K562 (cell line): Measurements from ENCODE around the gene BTRC.

ENCODE experiments used
- ESRRA ChIP-seq: fragments of 450-650 bp; IDR thresholded peaks from 2 replicates; pipeline ENCODE4 v1.6.1; 2014; ENCODE audit warnings: low read depth, mild to moderate bottlenecking, moderate library complexity, borderline replicate concordance
- EWSR1 ChIP-seq: fragments of 450-650 bp; IDR thresholded peaks from 2 replicates; pipeline ENCODE4 v1.6.1; 2018; ENCODE audit warnings: borderline replicate concordance, mild to moderate bottlenecking, low read depth, moderate library complexity; ENCODE audit not compliant: partially characterized antibody
- FOXK1 ChIP-seq: sonication (generic); formaldehyde crosslinking; IDR thresholded peaks from 2 replicates; pipeline ENCODE4 v1.8.0; 2022; ENCODE audit warnings: missing genetic modification reagents, mild to moderate bottlenecking, borderline replicate concordance
- KDM1A ChIP-seq, 2 experiments: fragments of 450-650 bp; IDR thresholded peaks; 2 replicates each; pipeline ENCODE4 v1.6.1; 2016; ENCODE audit warnings: mild to moderate bottlenecking in 2 of 2
- MEF2A ChIP-seq: IDR thresholded peaks from 2 replicates; pipeline ENCODE4 v1.6.1; 2011; ENCODE audit warnings: low read depth, mild to moderate bottlenecking, low read length, moderate library complexity; ENCODE audit not compliant: control insufficient read depth
- PHF21A ChIP-seq: fragments of 450-650 bp; IDR thresholded peaks from 2 replicates; pipeline ENCODE4 v1.6.1; 2017; ENCODE audit warnings: low read depth, borderline replicate concordance
- RBM39 ChIP-seq: fragments of 200-400 bp; formaldehyde crosslinking; optimal IDR thresholded peaks from 2 replicates; pipeline ENCODE3; 2018; ENCODE audit warnings: low read depth, low read length
- ZBED1 ChIP-seq: IDR thresholded peaks from 2 replicates; pipeline ENCODE4 v1.6.1; 2014
- TF ChIP-seq, protein P1 (sequence below), 3 experiments: IDR thresholded peaks in 2 of 3; conservative IDR thresholded peaks in 1 of 3; 2 replicates each; pipeline ENCODE4 v1.5.1; 2011 to 2012; ENCODE audit warnings: low read length in 3 of 3, mild to moderate bottlenecking in 3 of 3, control low read depth in 2 of 3, improper control_type of control experiment in 1 of 3, inconsistent platforms in 1 of 3, low read depth in 1 of 3, mixed read lengths in 1 of 3, moderate library complexity in 1 of 3; ENCODE audit not compliant: insufficient read depth in 2 of 3
- TF ChIP-seq, protein P2 (sequence below): sonication (generic); formaldehyde crosslinking; IDR thresholded peaks from 2 replicates; pipeline ENCODE4 v1.8.0; 2023; ENCODE audit warnings: mild to moderate bottlenecking, missing genetic modification reagents
- TF ChIP-seq, protein P3 (sequence below), 2 experiments: fragments of 450-650 bp; formaldehyde crosslinking in 1 of 2; IDR thresholded peaks; 2 replicates each; pipeline versions ENCODE4 v1.4.0 to v1.6.1; 2014 to 2020; ENCODE audit warnings: mild to moderate bottlenecking in 2 of 2, borderline replicate concordance in 1 of 2, low read depth in 1 of 2

GRCh38 chr10:101354328-101355071 lies 535 bp downstream of the BTRC start:
- TF ChIP-seq, protein P1, sequence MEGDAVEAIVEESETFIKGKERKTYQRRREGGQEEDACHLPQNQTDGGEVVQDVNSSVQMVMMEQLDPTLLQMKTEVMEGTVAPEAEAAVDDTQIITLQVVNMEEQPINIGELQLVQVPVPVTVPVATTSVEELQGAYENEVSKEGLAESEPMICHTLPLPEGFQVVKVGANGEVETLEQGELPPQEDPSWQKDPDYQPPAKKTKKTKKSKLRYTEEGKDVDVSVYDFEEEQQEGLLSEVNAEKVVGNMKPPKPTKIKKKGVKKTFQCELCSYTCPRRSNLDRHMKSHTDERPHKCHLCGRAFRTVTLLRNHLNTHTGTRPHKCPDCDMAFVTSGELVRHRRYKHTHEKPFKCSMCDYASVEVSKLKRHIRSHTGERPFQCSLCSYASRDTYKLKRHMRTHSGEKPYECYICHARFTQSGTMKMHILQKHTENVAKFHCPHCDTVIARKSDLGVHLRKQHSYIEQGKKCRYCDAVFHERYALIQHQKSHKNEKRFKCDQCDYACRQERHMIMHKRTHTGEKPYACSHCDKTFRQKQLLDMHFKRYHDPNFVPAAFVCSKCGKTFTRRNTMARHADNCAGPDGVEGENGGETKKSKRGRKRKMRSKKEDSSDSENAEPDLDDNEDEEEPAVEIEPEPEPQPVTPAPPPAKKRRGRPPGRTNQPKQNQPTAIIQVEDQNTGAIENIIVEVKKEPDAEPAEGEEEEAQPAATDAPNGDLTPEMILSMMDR (IDR thresholded peaks at IDR 0.05 in 2 of 3, conservative IDR thresholded peaks at IDR 0.05 in 1 of 3; ENCODE audit: insufficient read depth in 2 of 3, low read depth in 1 of 3, low read length in 3 of 3), result no peak
- TF ChIP-seq ZBED1, result no peak
- no peak for TF ChIP-seq FOXK1 (CRISPR knock-in tag)
- no peak for TF ChIP-seq KDM1A (IDR thresholded peaks at IDR 0.05)
- TF ChIP-seq PHF21A, result no peak
- TF ChIP-seq ESRRA, result no peak
- TF ChIP-seq, protein P2, sequence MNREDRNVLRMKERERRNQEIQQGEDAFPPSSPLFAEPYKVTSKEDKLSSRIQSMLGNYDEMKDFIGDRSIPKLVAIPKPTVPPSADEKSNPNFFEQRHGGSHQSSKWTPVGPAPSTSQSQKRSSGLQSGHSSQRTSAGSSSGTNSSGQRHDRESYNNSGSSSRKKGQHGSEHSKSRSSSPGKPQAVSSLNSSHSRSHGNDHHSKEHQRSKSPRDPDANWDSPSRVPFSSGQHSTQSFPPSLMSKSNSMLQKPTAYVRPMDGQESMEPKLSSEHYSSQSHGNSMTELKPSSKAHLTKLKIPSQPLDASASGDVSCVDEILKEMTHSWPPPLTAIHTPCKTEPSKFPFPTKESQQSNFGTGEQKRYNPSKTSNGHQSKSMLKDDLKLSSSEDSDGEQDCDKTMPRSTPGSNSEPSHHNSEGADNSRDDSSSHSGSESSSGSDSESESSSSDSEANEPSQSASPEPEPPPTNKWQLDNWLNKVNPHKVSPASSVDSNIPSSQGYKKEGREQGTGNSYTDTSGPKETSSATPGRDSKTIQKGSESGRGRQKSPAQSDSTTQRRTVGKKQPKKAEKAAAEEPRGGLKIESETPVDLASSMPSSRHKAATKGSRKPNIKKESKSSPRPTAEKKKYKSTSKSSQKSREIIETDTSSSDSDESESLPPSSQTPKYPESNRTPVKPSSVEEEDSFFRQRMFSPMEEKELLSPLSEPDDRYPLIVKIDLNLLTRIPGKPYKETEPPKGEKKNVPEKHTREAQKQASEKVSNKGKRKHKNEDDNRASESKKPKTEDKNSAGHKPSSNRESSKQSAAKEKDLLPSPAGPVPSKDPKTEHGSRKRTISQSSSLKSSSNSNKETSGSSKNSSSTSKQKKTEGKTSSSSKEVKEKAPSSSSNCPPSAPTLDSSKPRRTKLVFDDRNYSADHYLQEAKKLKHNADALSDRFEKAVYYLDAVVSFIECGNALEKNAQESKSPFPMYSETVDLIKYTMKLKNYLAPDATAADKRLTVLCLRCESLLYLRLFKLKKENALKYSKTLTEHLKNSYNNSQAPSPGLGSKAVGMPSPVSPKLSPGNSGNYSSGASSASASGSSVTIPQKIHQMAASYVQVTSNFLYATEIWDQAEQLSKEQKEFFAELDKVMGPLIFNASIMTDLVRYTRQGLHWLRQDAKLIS (CRISPR knock-in tag), result no peak
- TF ChIP-seq, protein P3, sequence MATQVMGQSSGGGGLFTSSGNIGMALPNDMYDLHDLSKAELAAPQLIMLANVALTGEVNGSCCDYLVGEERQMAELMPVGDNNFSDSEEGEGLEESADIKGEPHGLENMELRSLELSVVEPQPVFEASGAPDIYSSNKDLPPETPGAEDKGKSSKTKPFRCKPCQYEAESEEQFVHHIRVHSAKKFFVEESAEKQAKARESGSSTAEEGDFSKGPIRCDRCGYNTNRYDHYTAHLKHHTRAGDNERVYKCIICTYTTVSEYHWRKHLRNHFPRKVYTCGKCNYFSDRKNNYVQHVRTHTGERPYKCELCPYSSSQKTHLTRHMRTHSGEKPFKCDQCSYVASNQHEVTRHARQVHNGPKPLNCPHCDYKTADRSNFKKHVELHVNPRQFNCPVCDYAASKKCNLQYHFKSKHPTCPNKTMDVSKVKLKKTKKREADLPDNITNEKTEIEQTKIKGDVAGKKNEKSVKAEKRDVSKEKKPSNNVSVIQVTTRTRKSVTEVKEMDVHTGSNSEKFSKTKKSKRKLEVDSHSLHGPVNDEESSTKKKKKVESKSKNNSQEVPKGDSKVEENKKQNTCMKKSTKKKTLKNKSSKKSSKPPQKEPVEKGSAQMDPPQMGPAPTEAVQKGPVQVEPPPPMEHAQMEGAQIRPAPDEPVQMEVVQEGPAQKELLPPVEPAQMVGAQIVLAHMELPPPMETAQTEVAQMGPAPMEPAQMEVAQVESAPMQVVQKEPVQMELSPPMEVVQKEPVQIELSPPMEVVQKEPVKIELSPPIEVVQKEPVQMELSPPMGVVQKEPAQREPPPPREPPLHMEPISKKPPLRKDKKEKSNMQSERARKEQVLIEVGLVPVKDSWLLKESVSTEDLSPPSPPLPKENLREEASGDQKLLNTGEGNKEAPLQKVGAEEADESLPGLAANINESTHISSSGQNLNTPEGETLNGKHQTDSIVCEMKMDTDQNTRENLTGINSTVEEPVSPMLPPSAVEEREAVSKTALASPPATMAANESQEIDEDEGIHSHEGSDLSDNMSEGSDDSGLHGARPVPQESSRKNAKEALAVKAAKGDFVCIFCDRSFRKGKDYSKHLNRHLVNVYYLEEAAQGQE (IDR thresholded peaks at IDR 0.05; ENCODE audit: borderline replicate concordance), result no peak
- TF ChIP-seq, protein P3 (CRISPR knock-in tag; IDR thresholded peaks at IDR 0.05; ENCODE audit: low read depth), result no peak
- TF ChIP-seq MEF2A, result no peak
- no peak for TF ChIP-seq EWSR1
- no peak for TF ChIP-seq RBM39
